ENCODE data around the gene CACNA2D4. TPM values are rescaled to one million over a fixed set of nuclear protein-coding genes. Genes with fewer than 3 reads are reported as not detected.

Gene CACNA2D4, protein sequence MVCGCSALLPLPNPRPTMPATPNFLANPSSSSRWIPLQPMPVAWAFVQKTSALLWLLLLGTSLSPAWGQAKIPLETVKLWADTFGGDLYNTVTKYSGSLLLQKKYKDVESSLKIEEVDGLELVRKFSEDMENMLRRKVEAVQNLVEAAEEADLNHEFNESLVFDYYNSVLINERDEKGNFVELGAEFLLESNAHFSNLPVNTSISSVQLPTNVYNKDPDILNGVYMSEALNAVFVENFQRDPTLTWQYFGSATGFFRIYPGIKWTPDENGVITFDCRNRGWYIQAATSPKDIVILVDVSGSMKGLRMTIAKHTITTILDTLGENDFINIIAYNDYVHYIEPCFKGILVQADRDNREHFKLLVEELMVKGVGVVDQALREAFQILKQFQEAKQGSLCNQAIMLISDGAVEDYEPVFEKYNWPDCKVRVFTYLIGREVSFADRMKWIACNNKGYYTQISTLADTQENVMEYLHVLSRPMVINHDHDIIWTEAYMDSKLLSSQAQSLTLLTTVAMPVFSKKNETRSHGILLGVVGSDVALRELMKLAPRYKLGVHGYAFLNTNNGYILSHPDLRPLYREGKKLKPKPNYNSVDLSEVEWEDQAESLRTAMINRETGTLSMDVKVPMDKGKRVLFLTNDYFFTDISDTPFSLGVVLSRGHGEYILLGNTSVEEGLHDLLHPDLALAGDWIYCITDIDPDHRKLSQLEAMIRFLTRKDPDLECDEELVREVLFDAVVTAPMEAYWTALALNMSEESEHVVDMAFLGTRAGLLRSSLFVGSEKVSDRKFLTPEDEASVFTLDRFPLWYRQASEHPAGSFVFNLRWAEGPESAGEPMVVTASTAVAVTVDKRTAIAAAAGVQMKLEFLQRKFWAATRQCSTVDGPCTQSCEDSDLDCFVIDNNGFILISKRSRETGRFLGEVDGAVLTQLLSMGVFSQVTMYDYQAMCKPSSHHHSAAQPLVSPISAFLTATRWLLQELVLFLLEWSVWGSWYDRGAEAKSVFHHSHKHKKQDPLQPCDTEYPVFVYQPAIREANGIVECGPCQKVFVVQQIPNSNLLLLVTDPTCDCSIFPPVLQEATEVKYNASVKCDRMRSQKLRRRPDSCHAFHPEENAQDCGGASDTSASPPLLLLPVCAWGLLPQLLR
- 0.39 and 1.8 TPM in 2 replicates for total RNA-seq

DNA sequence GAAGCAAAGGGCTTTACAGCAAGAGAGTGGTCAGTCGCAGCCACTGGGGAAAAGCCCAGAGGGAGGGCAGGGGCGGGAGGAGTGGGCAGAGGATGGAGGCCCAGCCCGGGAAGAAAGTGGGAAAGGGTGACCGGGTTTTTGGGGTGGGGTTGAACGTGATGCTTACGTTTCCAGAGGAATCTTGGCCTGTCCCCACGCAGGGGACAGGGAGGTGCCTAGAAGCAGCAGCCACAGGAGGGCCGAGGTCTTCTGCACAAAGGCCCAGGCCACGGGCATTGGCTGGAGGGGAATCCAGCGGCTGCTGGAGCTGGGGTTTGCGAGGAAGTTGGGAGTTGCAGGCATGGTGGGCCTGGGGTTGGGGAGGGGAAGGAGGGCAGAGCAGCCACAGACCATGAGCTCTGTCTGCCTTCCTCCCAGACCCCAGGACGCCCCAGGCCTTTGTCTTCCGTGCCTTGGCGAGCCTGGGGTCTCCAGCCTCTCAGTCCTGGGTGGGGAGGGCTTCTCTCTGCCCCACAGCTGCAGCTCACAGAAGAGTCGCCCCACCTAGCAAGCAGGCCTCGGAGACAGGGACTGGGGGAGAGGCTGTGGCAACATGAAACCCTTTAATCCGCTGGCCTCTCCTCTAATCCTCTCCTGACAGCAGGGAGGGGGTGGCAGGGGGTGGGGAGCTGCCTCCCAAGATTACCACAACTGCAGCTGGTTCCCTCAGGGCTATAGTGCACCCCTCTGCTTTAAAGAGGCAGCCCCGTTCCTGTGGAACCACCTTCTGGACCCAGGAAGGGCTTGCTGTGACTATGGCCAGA lies at the start of gene CACNA2D4:
TSS of gene CACNA2D4 (minus strand) at position 572 of the 803 bp plus-strand sequence. CDS start at position 393, 179 bp downstream.

DNA sequence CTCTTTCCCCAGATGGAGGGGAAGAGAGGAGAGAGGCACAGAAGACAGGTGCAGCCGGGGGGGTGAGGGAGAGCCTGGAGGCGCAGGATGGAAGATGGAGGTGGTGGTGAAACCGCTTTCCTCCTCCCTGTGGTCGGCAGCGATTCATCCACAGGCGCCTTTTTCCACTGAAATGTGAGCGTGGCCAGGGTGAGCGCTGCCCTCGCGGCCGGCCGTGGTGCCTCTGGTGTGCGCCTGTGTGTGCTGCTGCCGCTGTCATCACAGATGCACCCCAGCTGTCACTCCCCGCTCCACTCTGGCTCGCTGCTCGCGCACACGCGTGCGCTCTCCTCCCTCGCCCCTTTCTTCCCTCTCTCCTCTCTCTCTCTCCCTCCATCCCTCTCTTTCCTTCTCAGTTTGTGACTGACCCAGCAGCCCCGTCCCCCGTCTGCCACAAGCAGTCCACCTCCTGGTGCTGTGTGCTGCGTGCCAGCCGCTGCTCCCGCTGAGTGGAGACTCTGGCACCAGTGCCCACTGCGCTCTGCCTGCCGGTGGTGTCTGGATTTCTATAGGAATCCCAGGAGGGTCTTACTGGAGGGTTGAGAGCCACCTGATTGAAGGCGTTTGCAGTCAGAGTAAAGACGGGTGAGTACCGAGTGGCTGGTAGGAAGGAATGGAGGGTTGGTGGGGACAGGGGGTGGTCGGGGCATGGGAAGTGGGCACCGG lies 98.1 kb downstream of the CACNA2D4 start, which contains the start of gene LRTM2:
TSS of gene LRTM2 (plus strand) at position 375 of the 705 bp plus-strand sequence. CDS start 7,584 bp downstream, outside the sequence.

Other genes with a start within 250 kb of the CACNA2D4 start
- 24.8 and 41.1 TPM in 2 replicates for gene ADIPOR2, start 227.6 kb downstream of the CACNA2D4 start, total RNA-seq
- not detected in 2 replicates for gene LRTM2, start 98.1 kb downstream of the CACNA2D4 start, total RNA-seq
- gene DCP1B, start 85.8 kb upstream of the CACNA2D4 start, total RNA-seq, result 16.4 and 27.7 TPM in 2 replicates
- gene CACNA1C, start 134.3 kb upstream of the CACNA2D4 start, total RNA-seq, result 2.6 and 4.3 TPM in 2 replicates